Chondrocyte (in vitro differentiated cells): ENCODE measurements around the gene CASP10. TPM values are rescaled to one million over a fixed set of nuclear protein-coding genes. Genes with fewer than 3 reads are reported as not detected.

ENCODE experiments used
- DNase-seq: peaks from one replicate; pipeline ENCODE4 v3.0.0; 2021; ENCODE audit warnings: mixed read lengths, low spot score
- H3K27ac Mint-ChIP-seq: one replicate; pipeline ENCODE4 v1.8.0; 2021; ENCODE audit warnings: mild to moderate bottlenecking, moderate library complexity, mixed read lengths; ENCODE audit not compliant: unreplicated experiment
- H3K27me3 Mint-ChIP-seq: 2 replicates; pipeline ENCODE4 v1.8.0; 2021; ENCODE audit warnings: low read depth, mixed read lengths
- H3K36me3 Mint-ChIP-seq: 2 replicates; pipeline ENCODE4 v1.8.0; 2021; ENCODE audit warnings: low read depth, mixed read lengths
- H3K4me1 Mint-ChIP-seq: 2 replicates; pipeline ENCODE4 v1.8.0; 2021; ENCODE audit warnings: low read depth, mild to moderate bottlenecking, mixed read lengths
- H3K4me3 Mint-ChIP-seq: one replicate; pipeline ENCODE4 v1.8.0; 2021; ENCODE audit warnings: mild to moderate bottlenecking, moderate library complexity, mixed read lengths; ENCODE audit not compliant: unreplicated experiment
- H3K9me3 Mint-ChIP-seq: 2 replicates; pipeline ENCODE4 v1.8.0; 2021; ENCODE audit warnings: low read depth, mixed read lengths
- CTCF ChIP-seq: fragments of 200-600 bp; sonication (generic); IDR thresholded peaks from 2 replicates; pipeline ENCODE4 v1.5.0; 2021; ENCODE audit warnings: antibody characterized with exemption, mild to moderate bottlenecking, moderate library complexity
- total RNA-seq: library from RNA; stranded (reverse); gene quantifications from 3 replicates; pipeline ENCODE4 v1.2.1, GENCODE V29; 2021

Gene CASP10
- total RNA-seq, 1 donor from 2014 or later: 0.05 TPM

GRCh38 chr2:201185863-201186262, 2.9 kb downstream of the CASP10 start:
- Mint-ChIP-seq H3K27me3 (no peaks in the 10 kb centered on the region), H3K9me3 (peaks cover 2% of the 10 kb centered on the region), H3K4me1 (no peaks in the 10 kb centered on the region), H3K36me3 (no peaks in the 10 kb centered on the region), H3K4me3 (no peak overlapping the region), H3K27ac (no peak overlapping the region)
- TF ChIP-seq CTCF: no peak
- DNase-seq: no peak

GRCh38 chr2:201186982-201187381, 4.0 kb downstream of the CASP10 start:
- Mint-ChIP-seq H3K4me1 (no peaks in the 10 kb centered on the region), H3K27ac (no peak overlapping the region), H3K27me3 (no peaks in the 10 kb centered on the region), H3K4me3 (no peak overlapping the region), H3K36me3 (no peaks in the 10 kb centered on the region), H3K9me3 (peaks cover 2% of the 10 kb centered on the region)
- no peak for DNase-seq
- TF ChIP-seq CTCF: no peak

GRCh38 chr2:201188449-201188848, 5.5 kb downstream of the CASP10 start:
- Mint-ChIP-seq H3K36me3 (no peaks in the 10 kb centered on the region), H3K27me3 (no peaks in the 10 kb centered on the region), H3K4me1 (no peaks in the 10 kb centered on the region), H3K27ac (no peak overlapping the region), H3K9me3 (peaks cover 2% of the 10 kb centered on the region), H3K4me3 (no peak overlapping the region)
- no peak for DNase-seq
- TF ChIP-seq CTCF: no peak

- Mint-ChIP-seq H3K4me3 (no peak overlapping the region), H3K27me3 (no peaks in the 10 kb centered on the region), H3K27ac (no peak overlapping the region), H3K36me3 (no peaks in the 10 kb centered on the region), H3K4me1 (no peaks in the 10 kb centered on the region), H3K9me3 (peaks cover 2% of the 10 kb centered on the region)
- no peak for TF ChIP-seq CTCF
- no peak for DNase-seq
Measured at GRCh38 chr2:201191132-201191875, 8.4 kb downstream of the CASP10 start.

GRCh38 chr2:201194097-201194496, 11.2 kb downstream of the CASP10 start:
- no peak overlapping the region for H3K27ac Mint-ChIP-seq
- H3K36me3 Mint-ChIP-seq: no peaks in the 10 kb centered on the region
- TF ChIP-seq CTCF: no peak
- H3K9me3 Mint-ChIP-seq: no peaks in the 10 kb centered on the region
- H3K4me1 Mint-ChIP-seq: no peaks in the 10 kb centered on the region
- no peaks in the 10 kb centered on the region for H3K27me3 Mint-ChIP-seq
- H3K4me3 Mint-ChIP-seq: no peak overlapping the region
- no peak for DNase-seq
